OCI-LY1 (cell line): Measurements from ENCODE around the gene CPM.

ENCODE experiments used
- EZH2 ChIP-seq: fragments of 200-600 bp; sonication (generic), shearing (Covaris generic); IDR thresholded peaks from 2 replicates; pipeline ENCODE4 v1.8.0; 2017; ENCODE audit warnings: borderline replicate concordance, mixed run types, mild to moderate bottlenecking, antibody characterized with exemption, low read length, moderate library complexity, mixed read lengths
- TF ChIP-seq, protein P1 (sequence below): fragments of 200-600 bp; sonication (generic), shearing (Covaris generic); IDR thresholded peaks from 2 replicates; pipeline ENCODE4 v1.5.1; 2017; ENCODE audit warnings: mild to moderate bottlenecking, antibody characterized with exemption, low read length, moderate library complexity, mixed read lengths

DNA sequence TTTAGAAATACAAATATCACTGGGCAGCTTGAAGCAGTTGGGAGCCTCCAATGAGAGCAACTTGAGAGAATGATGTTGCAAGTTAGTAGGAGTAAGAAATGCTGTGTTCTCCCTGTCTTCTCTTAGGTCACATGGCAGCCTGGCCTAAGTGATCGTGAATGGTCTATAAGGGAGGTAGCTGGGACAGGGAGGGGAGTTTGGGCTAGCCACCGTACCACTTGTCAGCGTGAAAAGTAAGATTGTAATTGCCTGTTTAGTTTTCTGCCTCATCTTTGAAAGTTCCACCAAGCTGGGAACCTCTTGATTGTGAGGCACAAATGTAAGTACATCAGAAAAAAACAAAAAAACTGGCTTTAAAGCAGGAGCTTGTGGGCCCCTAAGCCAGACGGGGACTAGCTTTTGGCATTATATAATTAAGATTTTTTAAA, 88.6 kb downstream of the CPM start:
- TF ChIP-seq, protein P1, sequence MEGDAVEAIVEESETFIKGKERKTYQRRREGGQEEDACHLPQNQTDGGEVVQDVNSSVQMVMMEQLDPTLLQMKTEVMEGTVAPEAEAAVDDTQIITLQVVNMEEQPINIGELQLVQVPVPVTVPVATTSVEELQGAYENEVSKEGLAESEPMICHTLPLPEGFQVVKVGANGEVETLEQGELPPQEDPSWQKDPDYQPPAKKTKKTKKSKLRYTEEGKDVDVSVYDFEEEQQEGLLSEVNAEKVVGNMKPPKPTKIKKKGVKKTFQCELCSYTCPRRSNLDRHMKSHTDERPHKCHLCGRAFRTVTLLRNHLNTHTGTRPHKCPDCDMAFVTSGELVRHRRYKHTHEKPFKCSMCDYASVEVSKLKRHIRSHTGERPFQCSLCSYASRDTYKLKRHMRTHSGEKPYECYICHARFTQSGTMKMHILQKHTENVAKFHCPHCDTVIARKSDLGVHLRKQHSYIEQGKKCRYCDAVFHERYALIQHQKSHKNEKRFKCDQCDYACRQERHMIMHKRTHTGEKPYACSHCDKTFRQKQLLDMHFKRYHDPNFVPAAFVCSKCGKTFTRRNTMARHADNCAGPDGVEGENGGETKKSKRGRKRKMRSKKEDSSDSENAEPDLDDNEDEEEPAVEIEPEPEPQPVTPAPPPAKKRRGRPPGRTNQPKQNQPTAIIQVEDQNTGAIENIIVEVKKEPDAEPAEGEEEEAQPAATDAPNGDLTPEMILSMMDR: no peak
- TF ChIP-seq EZH2: no peak
